Thymus (tissue), 14 donors: Measurements from ENCODE around the gene MB21D2. TPM values are rescaled to one million over a fixed set of nuclear protein-coding genes. Genes with fewer than 3 reads are reported as not detected.
"Not testable (repeated sequence)": the region's sequence is repeated elsewhere in the genome, so short reads cannot be mapped to it uniquely, and the experiment has no call there.

Experiments
- DNase-seq, 9 donors: peaks; one replicate each; pipeline ENCODE4 v3.0.0-alpha.2; 2013; ENCODE audit warnings: low spot score in 9 of 9, low read depth in 6 of 9, missing footprints in 1 of 9
- H3K27ac ChIP-seq, 2 donors: one replicate each; pipeline ENCODE4 v1.5.1; 2013; ENCODE audit warnings: control low read depth in 1 of 2, low read depth in 1 of 2, low read length in 1 of 2, mild to moderate bottlenecking in 1 of 2, moderate library complexity in 1 of 2
- H3K27me3 ChIP-seq, 2 donors: one replicate each; pipeline ENCODE4 v1.5.1; 2013; ENCODE audit warnings: low read length in 1 of 2; ENCODE audit not compliant: control insufficient read depth in 2 of 2, insufficient read depth in 1 of 2
- H3K36me3 ChIP-seq, 2 donors: one replicate each; pipeline ENCODE4 v1.5.1; 2013; ENCODE audit warnings: low read length in 1 of 2, mild to moderate bottlenecking in 1 of 2, moderate library complexity in 1 of 2; ENCODE audit not compliant: control insufficient read depth in 2 of 2, insufficient read depth in 2 of 2
- H3K4me1 ChIP-seq, 2 donors: one replicate each; pipeline ENCODE4 v1.5.1; 2013; ENCODE audit warnings: low read length in 2 of 2; ENCODE audit not compliant: control insufficient read depth in 2 of 2, insufficient read depth in 2 of 2
- H3K4me3 ChIP-seq, 2 donors: one replicate each; pipeline ENCODE4 v1.5.1; 2013; ENCODE audit warnings: low read length in 2 of 2, control low read depth in 1 of 2, mild to moderate bottlenecking in 1 of 2
- H3K9me3 ChIP-seq, 2 donors: one replicate each; pipeline ENCODE4 v1.5.1; 2013; ENCODE audit warnings: low read length in 1 of 2, mild to moderate bottlenecking in 1 of 2; ENCODE audit not compliant: control insufficient read depth in 2 of 2, insufficient read depth in 1 of 2
- WGBS: extraction: QIAGEN DNeasy Blood & Tissue Kit; methylation state at CpG from one replicate; pipeline ENCODE4 v1.1.7; 2013; 5-methylcytosine and 5-hydroxymethylcytosine counted together
- long read RNA-seq, 10 donors: transcript quantifications; one replicate each; lab custom pipeline, GENCODE V29; 2026
- polyA plus RNA-seq: library from polyadenylated mRNA; stranded (reverse); fragments of 200-250 nt; gene quantifications from one replicate; pipeline ENCODE4 v1.2.3, GENCODE V29; 2013
- total RNA-seq: library from RNA; stranded (reverse); fragments of 120-200 nt; gene quantifications from one replicate; pipeline ENCODE4 v1.2.4, GENCODE V29; 2013
- donor health status: healthy.

The MB21D2 gene
- total RNA-seq = 1.5 TPM
- 2.4 TPM for polyA plus RNA-seq
- long read RNA-seq, donor 1 = 0 reads
- long read RNA-seq, donor 2 = 0 reads
- long read RNA-seq, donor 3 = 0 reads
- long read RNA-seq, donor 4, partial matches to known transcripts = 0 of 1 reads
- long read RNA-seq, donor 4, other reads (novel, unspliced or antisense) = 0 of 1 reads
- long read RNA-seq, donor 5, transcript MB21D2-201 (2 exons, 3,368 nt) = major isoform, 9 of 9 reads
- long read RNA-seq, donor 5, partial matches to known transcripts = 0 of 9 reads
- long read RNA-seq, donor 5, other reads (novel, unspliced or antisense) = 0 of 9 reads
- long read RNA-seq, donor 6, partial matches to known transcripts = 0 of 1 reads
- long read RNA-seq, donor 6, other reads (novel, unspliced or antisense) = 0 of 1 reads
- long read RNA-seq, donor 7 = 0 reads
- long read RNA-seq, donor 8, partial matches to known transcripts = 0 of 1 reads
- long read RNA-seq, donor 8, other reads (novel, unspliced or antisense) = 0 of 1 reads
- long read RNA-seq, donor 9 = 0 reads
- long read RNA-seq, donor 10, partial matches to known transcripts = 0 of 2 reads
- long read RNA-seq, donor 10, other reads (novel, unspliced or antisense) = 0 of 2 reads

DNA sequence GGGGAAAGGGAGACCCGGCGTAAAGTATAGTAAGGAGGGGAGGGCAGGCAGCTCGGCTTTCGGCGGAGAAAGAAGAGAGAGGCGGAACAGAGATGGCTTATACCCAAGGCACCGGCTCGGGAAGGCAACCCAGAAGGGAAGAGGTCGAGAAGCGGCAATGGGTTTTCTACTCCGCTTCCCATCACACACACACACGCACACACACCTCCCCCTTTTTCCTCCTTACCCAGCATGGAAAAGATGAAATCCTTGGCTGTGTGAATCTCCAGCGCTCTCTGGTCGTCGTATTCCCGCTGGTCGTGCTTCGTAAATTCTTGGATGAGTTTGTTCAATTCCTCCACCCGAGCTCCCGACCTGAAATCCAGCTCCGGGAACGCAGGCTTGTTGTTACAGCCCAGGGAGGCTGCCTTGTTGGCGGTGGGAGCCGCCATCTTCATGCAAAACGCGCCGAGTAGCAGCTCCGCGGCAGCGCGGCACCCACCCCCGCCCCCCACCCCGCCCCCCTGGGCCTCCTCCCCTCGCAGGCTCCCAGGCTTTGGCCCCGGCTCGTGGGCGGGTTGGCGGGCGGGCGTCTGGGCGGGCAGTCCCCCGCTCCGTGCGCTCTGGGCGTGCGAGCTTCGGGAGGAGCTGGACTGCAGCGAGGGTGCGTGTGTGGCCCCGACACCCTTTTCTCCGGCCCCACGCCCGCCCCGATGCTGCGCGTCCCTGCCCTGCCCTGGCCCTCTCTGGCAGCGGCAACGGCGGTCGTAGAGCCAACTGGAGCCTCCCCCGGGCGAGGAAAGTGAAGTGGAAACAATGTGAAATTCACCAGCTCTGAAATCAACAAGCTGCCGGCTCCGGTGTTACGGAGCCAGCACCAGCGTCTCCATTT is at the start of gene MB21D2:
Gene MB21D2, minus strand, starts transcription at position 453 of the 871 bp plus-strand sequence. Its CDS starts 16 bp downstream, at position 437.
- peaks cover 4 to 8% of the 10 kb centered on the region in 2 donors for H3K4me1 ChIP-seq
- H3K27ac ChIP-seq = peak within 1 kb of the TSS; percentile 56 to 74
- peaks cover 0 to 4% of the 10 kb centered on the region in 2 donors for H3K9me3 ChIP-seq
- H3K4me3 ChIP-seq = peak within 1 kb of the TSS; percentile 45 to 55
- peaks cover 30 to 64% of the 10 kb centered on the region in 2 donors for H3K27me3 ChIP-seq
- no peaks in the 10 kb centered on the region for H3K36me3 ChIP-seq
- WGBS = under 1% methylated on average over 66 of the region's 66 CpGs
- peak in 5 of 9 donors; percentile 2 to 37 (median 15) for DNase-seq

DNA sequence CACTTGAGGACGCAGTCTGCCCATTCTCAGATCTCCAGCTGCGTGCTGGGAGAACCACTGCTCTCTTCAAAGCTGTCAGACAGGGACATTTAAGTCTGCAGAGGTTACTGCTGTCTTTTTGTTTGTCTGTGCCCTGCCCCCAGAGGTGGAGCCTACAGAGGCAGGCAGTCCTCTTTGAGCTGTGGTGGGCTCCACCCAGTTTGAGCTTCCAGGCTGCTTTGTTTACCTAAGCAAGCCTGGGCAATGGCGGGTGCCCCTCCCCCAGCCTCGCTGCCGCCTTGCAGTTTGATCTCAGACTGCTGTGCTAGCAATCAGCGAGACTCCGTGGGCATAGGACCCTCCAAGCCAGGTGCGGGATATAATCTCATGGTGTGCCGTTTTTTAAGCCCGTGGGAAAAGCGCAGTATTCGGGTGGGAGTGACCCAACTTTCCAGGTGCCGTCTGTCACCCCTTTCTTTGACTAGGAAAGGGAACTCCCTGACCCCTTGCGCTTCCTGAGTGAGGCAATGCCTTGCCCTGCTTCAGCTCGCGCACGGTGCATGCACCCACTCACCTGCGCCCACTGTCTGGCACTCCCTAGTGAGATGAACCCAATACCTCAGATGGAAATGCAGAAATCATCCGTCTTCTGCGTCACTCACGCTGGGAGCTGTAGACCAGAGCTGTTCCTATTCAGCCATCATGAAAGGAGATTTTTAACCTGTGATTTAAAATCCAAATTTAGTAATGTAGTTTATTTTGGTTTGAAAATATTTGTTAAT is 47.5 kb upstream of the MB21D2 start:
- DNase-seq, H3K27me3 ChIP-seq, H3K36me3 ChIP-seq, H3K4me3 ChIP-seq, H3K4me1 ChIP-seq, H3K9me3 ChIP-seq, H3K27ac ChIP-seq: not testable (repeated sequence)
- 96% methylated on average over 19 of the region's 21 CpGs for WGBS

DNA sequence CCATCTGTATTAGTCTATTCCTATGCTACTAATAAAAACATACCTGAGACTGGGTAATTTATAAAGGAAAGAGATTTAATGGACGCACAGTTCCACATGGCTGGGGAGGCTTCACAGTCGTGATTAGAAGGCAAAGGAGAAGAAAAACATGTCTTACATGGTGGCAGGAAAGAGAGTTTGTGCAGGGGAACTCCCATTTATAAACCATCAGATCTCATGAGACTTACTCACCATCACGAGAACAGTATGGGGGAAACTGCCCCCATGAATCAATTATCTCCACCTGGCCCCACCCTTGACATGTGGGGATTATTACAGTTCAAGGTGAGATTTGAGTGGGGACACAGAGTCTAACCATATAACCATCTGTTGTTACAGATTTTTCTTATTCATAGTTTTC is 42.1 kb upstream of the MB21D2 start:
- H3K27ac ChIP-seq = no peak overlapping the region
- 80% methylated on average over 3 of the region's 3 CpGs for WGBS
- no peaks in the 10 kb centered on the region for H3K9me3 ChIP-seq
- H3K4me1 ChIP-seq = no peaks in the 10 kb centered on the region
- no peak for DNase-seq
- H3K36me3 ChIP-seq = no peaks in the 10 kb centered on the region
- H3K27me3 ChIP-seq = no peaks in the 10 kb centered on the region
- no peak overlapping the region for H3K4me3 ChIP-seq

DNA sequence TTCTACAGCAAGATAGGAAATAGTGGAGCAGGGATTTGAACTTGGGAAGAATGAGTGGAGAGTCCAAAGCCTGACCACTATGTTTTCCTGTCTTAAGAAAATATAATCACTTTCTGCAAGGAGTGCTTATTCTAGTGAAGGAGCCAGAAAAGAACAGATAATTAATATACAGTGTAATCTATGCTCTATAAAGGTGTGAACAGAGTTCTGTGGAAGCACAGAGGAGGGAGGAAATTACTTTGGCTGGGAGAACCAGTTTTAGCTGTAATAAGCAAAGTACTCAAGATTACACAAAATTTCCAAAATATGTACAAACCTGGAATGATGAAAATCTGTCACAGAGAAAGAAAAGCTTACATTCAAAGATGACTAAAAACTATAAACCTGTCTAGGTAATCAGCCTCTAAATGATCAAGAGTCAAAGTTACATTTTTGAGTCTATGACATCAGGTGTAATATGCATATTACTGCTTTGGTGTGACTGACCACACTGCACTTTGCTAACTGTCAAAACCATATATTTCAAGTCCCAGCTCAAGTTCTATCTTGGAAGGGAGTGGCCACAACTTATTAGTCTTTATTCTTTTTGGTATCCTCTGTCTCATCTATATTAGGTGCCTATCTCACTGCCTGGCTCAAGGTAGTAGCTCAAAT is 40.7 kb upstream of the MB21D2 start:
- no peak overlapping the region for H3K4me3 ChIP-seq
- H3K4me1 ChIP-seq = no peaks in the 10 kb centered on the region
- H3K9me3 ChIP-seq = no peaks in the 10 kb centered on the region
- no peaks in the 10 kb centered on the region for H3K27me3 ChIP-seq
- DNase-seq = no peak
- H3K27ac ChIP-seq = no peak overlapping the region
- no peaks in the 10 kb centered on the region for H3K36me3 ChIP-seq

DNA sequence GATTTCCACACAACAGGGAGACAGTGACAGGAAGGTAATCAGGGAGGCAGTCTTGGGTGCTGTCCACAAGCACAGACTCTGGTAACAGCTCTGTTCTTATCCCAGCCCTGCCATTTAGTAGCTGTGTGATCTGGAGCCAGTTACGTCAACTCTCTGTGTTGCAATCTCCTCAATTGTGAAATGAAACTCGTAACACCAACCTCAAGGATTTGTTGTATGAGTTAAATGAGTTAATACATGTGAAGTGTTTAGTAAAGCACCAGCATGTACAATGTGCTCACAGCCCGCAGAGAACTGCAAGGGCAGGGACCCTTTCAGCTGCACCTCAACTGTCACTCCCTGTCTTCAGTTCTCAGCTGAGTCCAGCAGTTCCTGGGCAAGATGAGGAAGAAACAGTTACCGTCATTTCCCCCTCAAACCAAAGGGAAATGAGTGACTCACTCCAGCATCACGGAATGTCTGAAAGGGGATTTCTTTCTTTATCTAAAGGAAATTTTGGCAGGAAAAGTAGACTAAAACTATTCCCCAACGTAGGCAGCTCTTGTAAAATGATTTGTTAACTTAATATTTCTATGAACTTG is 39.9 kb upstream of the MB21D2 start:
- Histone ChIP-seq H3K36me3 (no peaks in the 10 kb centered on the region), H3K27ac (peak overlapping the region in 1 of 2 donors; percentile 51), H3K4me3 (no peak overlapping the region), H3K27me3 (no peaks in the 10 kb centered on the region), H3K9me3 (no peaks in the 10 kb centered on the region), H3K4me1 (no peaks in the 10 kb centered on the region)
- DNase-seq = peak in 1 of 9 donors; percentile 2
- 33% methylated on average over 6 of the region's 6 CpGs for WGBS

GRCh38 chr3:192953926-192954325 is 36.3 kb upstream of the MB21D2 start:
- DNase-seq = no peak
- no peak overlapping the region for H3K27ac ChIP-seq
- H3K36me3 ChIP-seq = no peaks in the 10 kb centered on the region
- H3K9me3 ChIP-seq = no peaks in the 10 kb centered on the region
- H3K4me3 ChIP-seq = no peak overlapping the region
- no peaks in the 10 kb centered on the region for H3K27me3 ChIP-seq
- H3K4me1 ChIP-seq = no peaks in the 10 kb centered on the region
- 96% methylated on average over 5 of the region's 5 CpGs for WGBS

GRCh38 chr3:192947421-192947820 is 29.8 kb upstream of the MB21D2 start:
- no peak overlapping the region for H3K4me3 ChIP-seq
- WGBS = 93% methylated on average over 1 of the region's 1 CpG
- H3K36me3 ChIP-seq = no peaks in the 10 kb centered on the region
- no peak for DNase-seq
- no peaks in the 10 kb centered on the region for H3K9me3 ChIP-seq
- no peaks in the 10 kb centered on the region for H3K27me3 ChIP-seq
- H3K27ac ChIP-seq = no peak overlapping the region
- no peaks in the 10 kb centered on the region for H3K4me1 ChIP-seq

- H3K27me3 ChIP-seq = no peaks in the 10 kb centered on the region
- H3K36me3 ChIP-seq = no peaks in the 10 kb centered on the region
- H3K4me1 ChIP-seq = no peaks in the 10 kb centered on the region
- no peak overlapping the region for H3K27ac ChIP-seq
- WGBS = 95% methylated on average over 2 of the region's 2 CpGs
- H3K4me3 ChIP-seq = no peak overlapping the region
- DNase-seq = no peak
- no peaks in the 10 kb centered on the region for H3K9me3 ChIP-seq
Measured at GRCh38 chr3:192943393-192943792, 25.7 kb upstream of the MB21D2 start.
